ENCODE data around the gene WDR83. TPM values are rescaled to one million over a fixed set of nuclear protein-coding genes. Genes with fewer than 3 reads are reported as not detected.
"Not testable (repeated sequence)": the region's sequence is repeated elsewhere in the genome, so short reads cannot be mapped to it uniquely, and the experiment has no call there.

The WDR83 gene, protein sequence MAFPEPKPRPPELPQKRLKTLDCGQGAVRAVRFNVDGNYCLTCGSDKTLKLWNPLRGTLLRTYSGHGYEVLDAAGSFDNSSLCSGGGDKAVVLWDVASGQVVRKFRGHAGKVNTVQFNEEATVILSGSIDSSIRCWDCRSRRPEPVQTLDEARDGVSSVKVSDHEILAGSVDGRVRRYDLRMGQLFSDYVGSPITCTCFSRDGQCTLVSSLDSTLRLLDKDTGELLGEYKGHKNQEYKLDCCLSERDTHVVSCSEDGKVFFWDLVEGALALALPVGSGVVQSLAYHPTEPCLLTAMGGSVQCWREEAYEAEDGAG
- total RNA-seq: 6.3 and 8.3 TPM in 2 replicates

DNA sequence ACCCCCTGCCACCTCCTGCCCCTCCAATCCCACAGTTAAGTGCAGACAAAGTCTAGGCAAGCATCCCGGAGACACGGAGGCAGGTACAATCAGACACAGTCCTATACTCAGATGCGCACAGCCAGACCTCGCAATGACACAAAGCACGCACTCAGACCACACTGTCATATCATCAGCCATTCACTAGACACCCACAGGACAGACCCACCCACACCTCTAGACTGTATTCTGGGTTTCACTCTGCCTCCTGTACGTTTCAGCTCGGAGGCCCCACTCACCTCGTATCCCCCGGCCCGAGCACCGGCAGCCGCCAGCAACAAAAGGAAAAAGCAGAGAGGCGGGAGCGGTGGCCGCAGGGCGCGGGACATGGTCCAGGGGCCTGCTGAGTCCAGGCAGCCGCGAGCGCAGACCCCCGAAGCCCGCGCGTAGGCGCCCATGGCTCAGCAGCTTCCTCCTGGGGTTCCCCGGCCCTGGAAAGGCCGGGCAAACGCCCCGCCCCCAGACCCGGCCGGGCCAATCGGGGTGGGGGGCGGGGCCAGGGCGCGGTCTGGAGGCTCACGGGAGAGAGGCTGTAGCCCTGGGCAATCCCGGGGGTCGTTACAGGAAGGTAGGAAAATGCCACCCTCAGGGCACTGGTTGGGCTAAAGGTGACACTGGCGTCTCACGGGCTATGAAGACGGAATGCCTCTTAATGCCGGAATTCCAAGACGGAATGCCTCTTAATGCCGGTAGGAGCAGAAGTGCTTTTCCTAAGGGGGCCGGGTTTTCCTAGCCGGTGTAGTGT lies at the start of gene WDR83, which contains the start of gene MAN2B1:
WDR83 (plus strand) TSS at position 543 of the 784 bp plus-strand sequence. CDS start 2,984 bp downstream, outside the sequence.
MAN2B1 (minus strand) TSS at position 478 of the 784 bp plus-strand sequence; CDS start at position 437, 41 bp downstream.
- peak; percentile 77 for DNase-seq

DNA sequence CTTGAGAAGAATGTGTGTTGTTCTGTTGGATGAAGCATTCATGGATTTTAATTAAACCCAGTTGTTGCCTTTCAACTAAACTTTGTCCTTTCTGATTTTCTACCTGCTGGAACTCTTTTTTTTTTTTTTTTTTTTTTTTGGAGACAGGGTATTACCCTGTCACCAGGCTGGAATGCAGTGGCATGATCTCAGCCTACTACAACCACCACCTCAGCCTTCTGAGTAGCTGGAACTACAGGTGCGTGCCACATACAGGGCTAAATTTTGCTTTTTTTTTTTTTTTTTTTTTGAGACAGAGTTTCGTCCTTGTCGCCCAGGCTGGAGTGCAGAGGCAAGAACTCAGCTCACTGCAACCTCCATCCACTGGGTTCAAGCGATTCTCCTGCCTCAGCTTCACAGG lies 49.0 kb upstream of the WDR83 start:
- DNase-seq: no peak

DNA sequence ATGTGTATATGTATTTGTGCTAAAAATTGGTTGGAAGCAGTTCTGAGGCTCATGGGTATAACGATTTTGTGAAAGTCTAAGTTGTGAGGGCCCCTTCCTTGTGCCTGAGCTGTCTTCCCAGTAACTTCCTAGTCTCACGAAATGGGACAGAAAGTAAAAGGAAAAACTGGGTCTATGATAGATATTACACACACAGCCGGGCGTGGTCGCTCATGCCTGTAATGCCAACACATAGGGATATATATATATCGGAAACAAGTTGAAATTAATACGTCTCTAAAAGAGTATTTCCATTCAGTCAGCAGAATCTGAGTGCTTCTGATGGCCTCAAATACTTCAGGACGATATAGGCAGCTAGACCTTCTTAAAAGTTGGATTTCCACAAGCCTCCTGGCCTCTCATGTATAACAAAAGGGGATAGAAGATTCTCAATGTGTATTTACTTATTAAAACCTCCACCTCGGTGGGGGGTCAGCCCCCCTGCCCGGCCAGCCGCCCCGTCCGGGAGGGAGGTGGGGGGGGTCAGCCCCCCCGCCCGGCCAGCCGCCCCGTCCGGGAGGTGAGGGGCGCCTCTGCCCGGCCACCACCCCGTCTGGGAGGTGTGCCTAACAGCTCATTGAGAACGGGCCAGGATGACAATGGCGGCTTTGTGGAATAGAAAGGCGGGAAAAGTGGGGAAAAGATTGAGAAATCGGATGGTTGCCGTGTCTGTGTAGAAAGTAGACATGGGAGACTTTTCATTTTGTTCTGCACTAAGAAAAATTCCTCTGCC lies 45.2 kb upstream of the WDR83 start:
- not testable (repeated sequence) for DNase-seq

DNA sequence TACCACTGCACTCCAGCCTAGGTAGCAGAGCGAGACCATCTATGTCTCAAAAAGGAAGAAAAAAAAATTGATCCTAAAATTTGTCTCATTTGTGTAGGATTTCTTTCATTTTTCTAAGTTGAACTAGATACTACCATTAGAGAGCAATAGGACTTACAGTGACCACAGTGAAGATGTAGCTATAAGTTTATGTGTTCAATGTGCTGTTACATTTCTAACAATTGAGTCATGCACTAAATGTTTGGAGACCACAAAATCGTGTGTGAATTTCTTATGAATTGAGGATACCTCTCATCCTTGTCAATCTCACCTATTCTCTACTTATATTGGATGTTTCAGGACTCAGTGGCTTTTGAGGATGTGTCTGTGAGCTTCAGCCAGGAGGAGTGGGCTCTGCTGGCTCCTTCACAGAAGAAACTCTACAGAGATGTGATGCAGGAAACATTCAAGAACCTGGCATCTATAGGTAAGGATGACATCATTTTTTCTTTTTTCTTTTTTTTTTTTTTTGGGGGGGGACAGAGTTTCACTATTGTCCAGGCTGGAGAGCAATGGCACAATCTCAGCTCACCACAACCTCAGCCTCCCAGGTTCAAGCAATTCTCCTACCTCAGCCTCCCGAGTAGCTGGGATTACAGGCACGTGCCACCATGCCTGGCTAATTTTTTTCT lies 43.1 kb upstream of the WDR83 start:
- no peak for DNase-seq

DNA sequence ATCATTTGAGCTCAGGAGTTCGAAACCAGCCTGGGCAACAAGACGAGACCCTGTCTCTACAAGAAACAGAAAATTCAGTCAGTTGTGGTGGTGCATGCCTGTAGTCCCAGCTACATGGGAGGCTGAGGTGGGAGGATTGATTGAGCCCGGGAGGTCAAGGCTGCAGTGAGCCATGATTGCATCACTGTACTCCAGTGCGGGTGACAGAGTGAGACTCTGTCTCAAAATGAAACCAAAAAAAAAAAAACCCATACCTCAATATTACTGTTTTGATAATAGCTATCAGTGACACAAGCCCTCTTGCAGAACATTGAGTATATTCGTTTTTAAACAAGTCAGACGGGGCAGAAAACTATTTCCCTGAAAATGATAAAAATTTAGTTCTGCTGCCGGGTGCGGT lies 39.6 kb upstream of the WDR83 start:
- DNase-seq: no peak

DNA sequence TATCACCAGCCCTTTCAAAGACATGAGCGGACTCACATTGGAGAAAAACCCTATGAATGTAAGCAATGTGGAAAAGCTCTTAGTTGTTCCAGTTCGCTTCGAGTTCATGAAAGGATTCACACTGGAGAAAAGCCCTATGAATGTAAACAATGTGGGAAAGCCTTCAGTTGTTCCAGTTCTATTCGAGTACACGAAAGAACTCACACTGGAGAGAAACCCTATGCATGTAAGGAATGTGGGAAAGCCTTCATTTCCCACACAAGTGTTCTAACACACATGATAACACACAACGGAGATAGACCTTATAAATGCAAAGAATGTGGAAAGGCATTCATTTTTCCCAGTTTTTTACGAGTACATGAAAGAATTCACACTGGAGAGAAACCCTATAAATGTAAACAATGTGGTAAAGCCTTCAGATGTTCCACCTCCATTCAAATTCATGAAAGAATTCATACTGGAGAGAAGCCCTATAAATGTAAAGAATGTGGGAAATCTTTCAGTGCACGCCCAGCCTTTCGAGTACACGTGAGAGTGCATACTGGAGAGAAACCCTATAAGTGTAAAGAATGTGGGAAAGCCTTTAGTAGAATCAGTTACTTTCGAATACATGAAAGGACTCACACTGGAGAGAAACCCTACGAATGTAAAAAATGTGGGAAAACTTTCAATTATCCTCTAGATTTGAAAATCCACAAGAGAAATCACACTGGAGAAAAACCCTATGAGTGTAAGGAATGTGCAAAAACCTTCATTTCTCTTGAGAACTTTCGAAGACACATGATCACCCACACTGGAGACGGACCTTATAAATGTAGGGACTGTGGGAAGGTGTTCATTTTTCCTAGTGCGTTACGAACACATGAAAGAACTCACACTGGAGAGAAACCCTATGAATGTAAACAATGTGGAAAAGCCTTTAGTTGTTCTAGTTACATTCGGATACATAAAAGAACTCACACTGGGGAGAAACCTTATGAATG lies 38.3 kb upstream of the WDR83 start:
- DNase-seq: peak; percentile 30

DNA sequence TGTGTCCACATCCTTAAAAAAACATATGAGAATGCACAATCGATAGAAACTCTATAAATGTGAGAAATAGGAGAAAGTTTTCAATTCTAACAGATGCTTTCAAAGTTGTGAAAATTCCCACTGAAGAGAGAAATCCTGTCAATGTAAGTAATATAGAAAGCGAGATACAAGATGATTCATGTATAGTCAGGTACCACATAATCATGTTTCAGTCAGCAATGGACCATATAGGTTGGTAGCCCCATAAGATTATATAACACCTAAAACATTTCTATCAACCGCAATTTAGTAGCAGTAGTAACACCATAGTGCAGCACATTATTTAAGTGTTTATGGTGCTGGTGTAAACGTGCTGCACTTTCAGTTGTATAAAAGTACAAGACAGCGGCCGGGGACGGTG lies 37.4 kb upstream of the WDR83 start:
- DNase-seq: no peak

DNA sequence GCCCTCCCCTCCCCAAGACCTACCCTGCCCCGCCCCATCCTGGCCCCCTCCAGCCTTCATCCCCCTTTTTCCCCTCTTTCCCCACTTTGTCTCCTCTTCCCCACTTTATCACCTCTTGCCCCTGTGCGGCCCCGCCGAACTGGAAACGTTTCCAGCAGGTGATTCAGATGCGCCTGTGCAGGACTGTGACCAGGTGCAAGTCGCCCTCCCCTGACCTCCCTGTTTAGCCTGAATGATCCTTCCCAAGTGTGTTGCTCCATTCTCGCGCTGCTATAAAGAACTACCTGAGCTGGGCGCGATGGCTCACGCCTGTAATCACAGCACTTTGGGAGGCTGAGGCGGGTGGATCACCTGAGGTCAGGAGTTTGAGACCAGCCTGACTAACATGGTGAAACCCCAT lies 30.0 kb upstream of the WDR83 start:
- DNase-seq: no peak

DNA sequence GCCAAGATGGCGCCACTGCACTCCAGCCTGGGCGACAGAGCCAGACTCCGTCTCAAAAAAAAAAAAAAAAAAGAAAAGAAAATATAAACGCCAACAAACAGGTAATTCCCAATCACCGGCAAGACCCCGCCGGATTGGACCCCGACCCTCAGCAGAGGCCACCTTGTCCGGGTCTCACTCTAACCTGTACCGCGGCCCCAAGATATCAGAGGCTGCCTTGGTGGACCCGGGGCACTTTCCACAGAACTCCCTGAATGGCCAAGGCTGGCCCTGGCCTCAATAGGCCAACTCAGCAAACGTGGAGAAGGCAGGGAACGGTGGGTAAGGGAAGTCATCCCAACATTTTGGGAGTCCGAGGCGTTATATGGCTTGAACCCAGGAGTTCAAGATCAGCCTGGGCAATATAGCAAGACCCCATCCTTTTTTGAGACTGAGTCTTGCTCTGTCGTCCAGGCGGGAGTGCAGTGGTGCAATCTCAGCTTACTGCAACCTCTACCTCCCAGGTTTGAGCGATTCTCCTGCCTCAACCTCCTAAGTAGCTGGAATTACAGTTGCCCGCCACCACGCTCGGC lies 27.9 kb upstream of the WDR83 start:
- DNase-seq: no peak

DNA sequence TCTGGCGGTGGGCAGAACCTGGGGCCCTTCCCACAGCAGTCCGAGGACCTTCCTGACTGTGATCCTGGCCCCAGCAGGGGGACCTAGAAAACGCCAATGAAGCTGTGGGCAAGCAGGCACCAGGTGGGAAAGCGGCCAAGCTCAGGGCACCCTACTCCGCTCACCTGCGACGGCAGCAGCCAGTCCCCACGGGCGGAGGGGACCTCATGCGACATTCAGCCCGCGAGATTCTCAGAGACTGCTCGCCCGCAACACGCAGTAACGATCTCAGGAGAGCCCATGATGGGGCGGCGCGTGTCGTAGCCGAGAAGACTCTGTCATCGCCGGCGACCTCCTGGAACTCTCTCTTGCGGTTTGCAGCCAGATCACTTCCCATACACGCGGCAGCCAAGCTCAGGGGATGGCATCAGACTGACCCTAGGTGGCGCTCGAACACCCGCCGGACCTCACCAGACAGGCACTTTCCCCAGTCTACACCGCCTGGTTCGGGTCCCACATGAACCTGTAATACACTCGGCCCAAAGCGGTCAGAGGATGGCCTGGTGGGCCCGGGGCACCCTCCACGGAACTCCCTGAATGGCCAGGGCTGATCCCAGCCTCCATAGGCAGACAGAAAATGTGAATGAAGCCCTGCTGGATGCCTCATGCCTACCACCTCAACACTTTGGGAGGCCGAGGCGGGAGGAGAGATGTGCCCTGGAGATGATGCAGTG lies 26.6 kb upstream of the WDR83 start:
- DNase-seq: peak; percentile 84

DNA sequence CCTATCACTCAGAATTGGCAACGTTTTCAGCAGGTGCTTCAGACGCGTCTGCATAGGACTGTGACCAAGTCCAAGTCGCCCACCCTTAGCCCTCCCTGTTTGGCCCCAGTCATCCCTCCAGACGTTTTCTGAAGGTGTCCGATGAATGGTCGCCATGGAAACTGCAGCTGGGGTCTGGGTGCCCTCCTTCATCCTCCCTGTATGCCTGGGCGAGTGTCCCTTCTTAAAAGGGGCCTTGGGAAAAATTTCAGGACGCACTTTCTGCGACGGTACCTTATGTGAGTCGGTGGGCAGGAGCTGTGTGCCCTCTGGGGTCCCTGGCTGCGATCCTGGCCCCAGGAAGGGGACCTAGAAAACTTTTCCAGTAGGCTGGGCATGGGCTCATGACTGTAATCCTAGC lies 25.2 kb upstream of the WDR83 start:
- DNase-seq: no peak

DNA sequence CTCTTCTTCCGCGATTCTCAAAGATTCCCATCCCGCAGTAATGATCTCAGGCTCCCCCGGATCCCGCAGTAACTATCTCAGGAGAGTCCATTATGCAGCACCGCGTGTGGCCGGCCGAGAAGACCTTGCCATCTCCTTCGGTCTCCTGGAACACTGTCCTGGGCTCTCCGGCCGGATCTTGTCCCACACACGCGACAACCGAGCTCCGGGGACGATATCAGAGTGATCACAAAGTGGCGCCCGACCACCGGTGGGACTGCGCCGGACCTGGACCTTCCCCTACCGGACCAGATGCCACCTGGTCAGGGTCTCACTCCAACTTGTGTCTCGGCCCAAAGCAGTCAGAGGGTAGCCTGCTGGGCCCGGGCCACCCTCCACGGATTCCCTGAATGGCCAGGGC lies 24.1 kb upstream of the WDR83 start:
- DNase-seq: no peak

DNA sequence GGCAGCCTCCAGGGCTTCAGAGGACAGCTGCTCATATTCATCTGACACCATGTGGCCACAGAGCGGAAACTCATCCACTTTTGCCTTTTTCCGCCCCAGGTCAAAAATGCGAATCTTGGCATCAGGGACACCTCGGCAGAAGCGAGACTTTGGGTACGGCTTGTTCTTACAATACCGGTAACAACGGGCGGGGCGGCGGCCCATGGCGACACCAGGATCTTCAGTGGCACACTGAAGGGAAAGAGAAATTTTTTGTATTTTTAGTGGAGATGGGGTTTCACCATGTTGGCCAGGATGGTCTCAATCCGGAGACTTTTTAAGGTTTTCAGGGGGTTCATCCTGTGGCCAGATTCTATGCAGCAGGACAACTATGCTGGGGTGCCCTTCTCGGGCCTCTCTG lies 22.9 kb upstream of the WDR83 start:
- DNase-seq: not testable (repeated sequence)

DNA sequence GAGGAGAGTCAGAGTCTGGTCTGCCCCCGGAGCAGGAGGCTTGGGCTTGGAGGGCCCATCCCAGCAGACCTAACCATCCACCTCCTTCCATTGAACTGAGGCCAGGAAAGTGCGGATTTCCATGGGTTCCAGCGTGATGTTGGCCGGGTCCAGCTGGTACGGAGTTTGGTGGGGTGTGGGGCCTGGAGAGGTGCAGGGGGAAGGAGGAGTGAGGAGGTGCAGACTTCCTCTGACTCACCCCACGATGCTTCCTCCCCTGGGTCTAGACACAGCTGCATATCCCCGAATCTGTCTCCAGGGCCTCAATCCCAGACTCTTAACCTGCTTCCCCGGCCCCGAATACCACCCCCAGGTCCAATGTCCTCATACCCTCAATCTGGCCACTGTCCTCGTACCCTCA lies 20.1 kb upstream of the WDR83 start:
- no peak for DNase-seq

DNA sequence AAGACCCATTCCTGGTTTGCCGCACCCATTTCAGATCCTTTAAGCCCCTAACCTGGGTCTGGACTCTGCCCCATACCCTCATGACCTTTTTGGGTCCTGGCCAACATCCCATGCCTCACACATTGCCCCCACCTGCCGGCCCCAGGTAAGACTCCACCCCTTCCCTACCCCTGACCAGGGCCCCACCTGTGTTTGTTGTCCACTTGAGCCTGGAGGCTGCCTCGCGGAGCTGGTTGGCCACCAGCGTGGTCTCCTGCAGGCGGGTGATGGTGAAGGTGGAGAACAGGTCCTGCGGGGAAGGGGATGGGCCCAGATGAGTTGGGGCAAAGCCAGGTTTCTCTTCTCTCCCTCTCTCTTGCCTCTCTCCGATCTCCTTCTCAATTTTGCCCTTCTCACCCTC lies 19.6 kb upstream of the WDR83 start:
- DNase-seq: no peak

DNA sequence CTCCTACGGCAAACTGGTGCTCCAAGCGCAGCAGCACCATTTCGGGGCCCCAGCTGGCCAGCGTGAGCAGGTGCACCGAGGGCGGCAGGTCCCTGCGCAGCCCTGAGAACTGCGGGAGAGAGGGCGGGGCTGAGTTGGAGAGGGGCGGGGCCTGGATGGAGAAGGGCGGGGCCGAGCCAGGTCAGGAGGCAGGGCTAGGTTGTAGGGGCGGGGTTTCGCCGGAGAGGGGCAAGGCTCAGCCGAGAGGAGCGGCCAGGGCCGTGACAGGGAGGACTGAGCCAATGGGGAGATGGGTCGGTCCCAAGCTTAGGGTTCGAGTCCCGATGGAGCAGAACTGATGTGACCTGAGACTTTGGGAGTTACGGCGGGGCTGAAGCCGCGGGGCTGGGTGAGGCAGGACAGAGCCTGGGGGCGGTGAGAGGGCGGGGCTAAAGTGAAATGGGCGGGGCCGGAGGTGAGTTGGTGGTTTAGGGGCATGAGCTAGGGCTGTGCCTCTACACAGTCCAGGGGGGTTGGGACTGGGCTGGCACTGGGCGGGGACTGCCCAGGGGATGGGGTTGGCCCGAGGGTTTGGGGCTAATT lies 19.0 kb upstream of the WDR83 start:
- DNase-seq: peak; percentile 56

DNA sequence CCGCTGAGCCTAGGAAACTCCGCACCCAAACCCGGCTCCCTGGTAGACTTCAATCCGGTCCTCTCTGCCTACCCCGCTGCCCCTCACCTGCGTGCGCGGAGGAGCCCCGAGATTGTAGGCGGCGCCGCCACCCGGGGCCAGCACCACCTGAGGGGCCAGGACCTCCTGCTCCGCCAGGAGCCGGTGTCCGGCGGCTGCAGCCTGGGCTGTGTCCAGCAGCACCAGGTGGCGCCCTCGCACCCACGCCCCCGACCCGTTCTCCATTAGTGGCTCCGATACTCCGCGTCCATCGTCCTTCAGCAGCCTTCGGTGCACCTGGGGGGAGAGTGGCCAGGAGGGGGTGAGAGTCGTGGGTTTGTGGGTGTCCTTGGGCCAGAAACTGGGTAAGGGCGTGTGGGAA lies 18.5 kb upstream of the WDR83 start:
- DNase-seq: peak; percentile 38

DNA sequence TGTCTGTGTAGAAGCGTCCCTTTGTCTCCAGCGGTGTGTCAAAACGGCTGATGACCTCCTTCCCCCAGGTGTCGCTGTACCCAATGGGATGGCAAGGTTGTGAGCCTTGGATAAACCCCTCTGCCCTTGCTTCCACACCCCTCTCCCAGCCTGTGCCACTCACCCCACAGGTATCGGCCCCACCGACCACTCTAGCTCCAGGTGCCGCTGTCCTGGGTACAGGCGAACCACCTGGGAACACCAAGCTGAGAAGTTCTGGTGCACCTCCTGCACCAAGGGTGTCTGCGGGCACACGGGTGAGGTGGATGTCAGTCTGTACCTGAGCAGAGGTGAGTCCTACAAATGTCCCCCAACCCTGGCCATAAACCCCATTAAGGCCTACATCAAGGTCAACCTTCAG lies 16.7 kb upstream of the WDR83 start:
- no peak for DNase-seq

DNA sequence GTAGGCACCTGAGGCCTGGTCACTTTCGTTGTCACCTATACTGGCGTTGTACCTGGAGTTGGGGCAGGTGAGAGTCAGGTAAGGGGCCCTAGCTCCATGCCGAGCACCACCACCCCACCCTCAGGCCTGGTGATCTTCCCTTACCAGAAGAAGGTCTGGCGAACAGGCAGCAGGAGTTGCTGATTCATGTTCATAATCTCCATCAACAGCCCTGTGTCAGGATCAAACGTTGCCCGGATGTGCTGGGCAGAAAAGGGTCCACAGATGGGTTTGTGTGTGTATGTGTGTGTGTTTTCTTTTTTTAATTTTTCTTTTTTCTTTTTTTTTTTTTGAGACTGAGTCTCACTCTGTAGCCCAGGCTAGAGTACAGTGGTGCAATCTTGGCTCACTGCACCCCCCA lies 14.4 kb upstream of the WDR83 start:
- DNase-seq: no peak

DNA sequence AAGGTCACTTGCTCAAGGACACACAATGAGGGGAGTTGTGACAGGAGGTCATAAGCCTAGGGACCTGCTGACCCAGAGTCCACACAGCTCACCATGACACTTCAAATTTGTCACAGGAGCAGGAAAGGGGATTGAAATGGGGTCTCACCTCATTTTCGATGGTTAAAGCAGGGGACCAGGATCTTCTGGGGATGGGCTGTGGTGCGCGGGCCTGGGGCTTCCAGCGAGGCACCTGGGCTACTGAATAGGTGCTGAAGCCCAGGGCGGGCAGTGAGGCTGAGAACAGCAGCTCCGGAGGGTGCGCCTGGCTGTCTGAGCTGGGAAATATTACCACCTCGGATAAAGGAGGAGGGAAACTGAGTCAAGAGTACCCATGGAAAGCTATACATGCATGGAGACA lies 11.1 kb upstream of the WDR83 start:
- no peak for DNase-seq

All from dermis blood vessel endothelial cell (primary cell).